Inflammatory macrophage (primary cell): ENCODE data around the gene ELOB.

Experiments
- DNase-seq, 2 donors: peaks; one replicate each; pipeline ENCODE4 v3.0.0-alpha.2; 2020 to 2022
- total RNA-seq, 18 experiments: gene quantifications; one replicate each; lab custom pipeline; 2026; ENCODE audit warnings: mixed read lengths in 6 of 18, inconsistent platforms in 2 of 18; lab: John Stamatoyannopoulos, UW

Gene ELOB
- 79.5 to 241 (median 157) reads per million in 18 experiments for total RNA-seq

GRCh38 chr16:2777231-2777902, at the start of gene ELOB:
Gene ELOB, minus strand, starts transcription at chr16:2777280. Its CDS starts 41 bp downstream, at chr16:2777239.
- peak; percentile 82 to 91 for DNase-seq

DNA sequence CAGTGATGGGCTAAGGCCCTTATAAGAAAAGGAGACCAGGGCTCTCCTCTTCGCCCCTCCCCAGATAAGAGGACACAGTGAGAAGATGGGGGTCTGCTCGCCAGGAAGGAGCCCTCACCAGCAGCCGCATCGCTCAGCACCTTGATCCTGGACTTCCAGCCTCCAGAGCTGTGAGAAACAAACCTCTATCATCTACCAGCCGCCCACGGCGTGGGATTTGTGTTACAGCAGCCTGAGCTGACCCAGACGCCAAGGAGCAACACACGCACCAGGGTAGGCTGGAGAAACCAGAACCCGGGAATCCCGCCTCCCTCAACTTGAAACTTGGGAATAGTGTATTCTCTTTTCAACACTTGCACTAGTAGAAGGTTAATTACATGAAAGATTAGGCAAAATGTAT, 48.8 kb upstream of the ELOB start:
- DNase-seq: no peak

DNA sequence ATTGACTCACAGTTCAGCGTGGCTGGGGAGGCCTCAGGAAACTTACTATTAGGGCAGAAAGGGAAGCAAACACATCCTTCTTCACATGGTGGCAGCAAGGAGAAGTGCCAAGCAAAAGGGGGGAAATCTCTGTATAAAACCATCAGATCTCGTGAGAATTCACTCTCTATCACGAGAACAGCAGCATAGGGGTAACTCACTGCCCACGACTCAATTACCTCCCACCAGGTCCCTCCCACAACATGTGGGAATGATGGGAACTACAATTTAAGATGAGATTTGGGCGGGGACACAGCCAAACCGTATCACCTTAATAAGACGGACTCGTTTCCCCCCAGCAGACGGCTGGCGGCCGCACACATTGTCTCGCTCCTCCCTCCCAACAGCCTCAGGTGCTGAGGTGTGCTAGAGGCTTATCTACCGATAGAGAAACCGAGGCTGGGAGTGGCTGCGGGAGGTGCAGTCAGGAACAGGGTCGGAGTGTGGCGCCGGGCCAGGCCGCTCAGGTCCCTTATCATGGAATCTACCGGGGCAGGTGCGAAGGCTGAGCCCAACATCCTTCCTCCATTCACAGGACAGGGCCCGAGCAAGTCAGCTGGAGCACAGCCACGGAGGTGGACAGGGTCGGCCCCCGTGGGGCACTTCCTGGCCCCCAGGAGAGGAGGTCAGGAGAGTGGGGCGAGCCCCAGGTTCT, 48.1 kb upstream of the ELOB start:
- DNase-seq: no peak

GRCh38 chr16:2824626-2825025, 47.5 kb upstream of the ELOB start:
- DNase-seq: no peak

- peak; percentile 27 to 55 for DNase-seq
These were observed 45.4 kb upstream of the ELOB start for GRCh38 chr16:2822496-2822895.

- DNase-seq: no peak
These were observed 45.0 kb upstream of the ELOB start for GRCh38 chr16:2822158-2822495.

GRCh38 chr16:2821487-2822157, 44.5 kb upstream of the ELOB start:
- no peak for DNase-seq

DNA sequence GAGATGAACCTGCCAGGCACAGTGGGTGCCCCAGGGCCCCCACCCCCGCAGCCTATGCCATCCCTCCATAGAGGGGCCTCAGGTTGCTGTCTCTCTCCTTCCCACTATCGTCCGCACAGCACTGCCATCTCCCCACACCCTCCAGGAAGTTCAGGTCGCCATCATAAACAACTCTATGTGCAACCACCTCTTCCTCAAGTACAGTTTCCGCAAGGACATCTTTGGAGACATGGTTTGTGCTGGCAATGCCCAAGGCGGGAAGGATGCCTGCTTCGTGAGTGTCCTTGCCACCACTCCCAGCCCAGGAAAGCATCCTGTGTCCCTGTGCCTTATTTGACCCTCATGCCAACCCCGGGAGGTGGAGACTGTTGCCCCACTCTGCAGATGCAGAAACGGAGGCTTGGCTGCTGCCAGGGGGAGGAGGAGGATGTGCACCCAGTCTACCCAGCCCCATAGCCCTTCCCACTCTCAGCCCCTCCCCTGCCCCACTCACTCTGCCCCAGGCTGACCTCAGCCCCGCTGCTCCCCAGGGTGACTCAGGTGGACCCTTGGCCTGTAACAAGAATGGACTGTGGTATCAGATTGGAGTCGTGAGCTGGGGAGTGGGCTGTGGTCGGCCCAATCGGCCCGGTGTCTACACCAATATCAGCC, 43.9 kb upstream of the ELOB start:
- no peak for DNase-seq

- DNase-seq: no peak
These were observed 43.1 kb upstream of the ELOB start for GRCh38 chr16:2819939-2820835.

- no peak for DNase-seq
These were observed 42.3 kb upstream of the ELOB start for GRCh38 chr16:2819179-2819938.

DNA sequence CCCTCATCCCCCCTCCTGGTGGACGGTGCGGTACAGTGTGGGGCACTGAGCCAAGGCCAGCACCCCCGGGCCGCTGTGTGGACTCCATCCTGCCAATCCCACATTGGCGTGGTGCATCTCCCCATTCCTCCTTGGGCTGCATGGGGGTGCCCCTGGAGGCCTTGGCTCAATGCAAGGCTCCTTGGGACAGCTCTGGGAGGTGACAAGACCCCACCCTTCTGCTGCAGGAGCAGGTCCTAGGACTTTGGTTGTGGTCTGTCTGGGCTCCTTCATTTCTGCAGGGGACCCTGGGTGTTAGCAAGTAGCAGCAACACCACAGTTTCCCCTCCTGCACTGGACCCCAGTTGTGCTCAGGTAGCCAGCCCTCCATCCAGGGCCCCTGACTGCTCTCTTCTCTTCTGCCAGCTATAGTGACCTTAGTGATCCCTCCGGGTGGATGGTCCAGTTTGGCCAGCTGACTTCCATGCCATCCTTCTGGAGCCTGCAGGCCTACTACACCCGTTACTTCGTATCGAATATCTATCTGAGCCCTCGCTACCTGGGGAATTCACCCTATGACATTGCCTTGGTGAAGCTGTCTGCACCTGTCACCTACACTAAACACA, 41.3 kb upstream of the ELOB start:
- no peak for DNase-seq

DNA sequence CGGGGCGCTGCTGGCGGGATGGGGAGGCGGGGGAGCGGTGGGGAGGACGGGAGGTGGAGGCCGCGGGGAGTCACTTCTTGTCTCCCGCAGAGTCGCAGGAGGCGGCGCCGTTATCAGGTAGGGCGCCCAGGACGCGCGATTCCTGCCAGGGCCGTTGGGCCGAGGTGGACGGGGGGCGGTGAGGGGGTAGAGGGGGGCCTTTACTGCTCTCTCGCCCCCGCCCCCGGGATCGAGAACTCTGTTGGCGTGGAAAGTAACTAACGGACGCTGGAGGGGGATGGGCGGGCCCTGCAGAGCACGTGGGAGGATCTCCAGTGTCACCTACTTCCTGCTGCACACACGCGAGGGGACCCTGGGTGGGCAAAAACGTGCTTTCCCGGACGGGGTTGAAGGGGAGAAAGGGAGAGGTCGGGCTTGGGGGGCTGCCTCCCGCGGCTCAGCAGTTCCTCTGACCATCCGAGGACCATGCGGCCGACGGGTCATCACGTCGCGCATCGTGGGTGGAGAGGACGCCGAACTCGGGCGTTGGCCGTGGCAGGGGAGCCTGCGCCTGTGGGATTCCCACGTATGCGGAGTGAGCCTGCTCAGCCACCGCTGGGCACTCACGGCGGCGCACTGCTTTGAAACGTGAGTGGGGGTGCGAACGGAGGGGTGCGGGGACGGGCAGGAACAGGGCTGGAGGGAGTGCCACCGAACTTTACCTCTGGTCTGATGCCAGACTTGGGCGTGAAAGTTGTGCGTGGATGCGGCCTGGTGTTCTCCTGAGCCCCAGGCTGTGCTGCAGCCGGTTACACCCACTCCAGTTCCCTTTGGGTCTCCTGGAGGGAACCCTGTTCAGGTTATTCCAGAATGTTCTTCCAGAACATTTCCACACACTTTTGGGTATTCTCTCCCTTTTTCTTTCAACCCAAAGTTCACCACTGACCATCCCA, 40.5 kb upstream of the ELOB start:
- DNase-seq: peak in 1 of 2 donors; percentile 1

GRCh38 chr16:2816751-2817339, 39.8 kb upstream of the ELOB start, which contains the start of gene PRSS21:
Gene PRSS21, plus strand, starts transcription at chr16:2817237. Its CDS starts 32 bp downstream, at chr16:2817269.
- peak in 1 of 2 donors; percentile 4 for DNase-seq

DNA sequence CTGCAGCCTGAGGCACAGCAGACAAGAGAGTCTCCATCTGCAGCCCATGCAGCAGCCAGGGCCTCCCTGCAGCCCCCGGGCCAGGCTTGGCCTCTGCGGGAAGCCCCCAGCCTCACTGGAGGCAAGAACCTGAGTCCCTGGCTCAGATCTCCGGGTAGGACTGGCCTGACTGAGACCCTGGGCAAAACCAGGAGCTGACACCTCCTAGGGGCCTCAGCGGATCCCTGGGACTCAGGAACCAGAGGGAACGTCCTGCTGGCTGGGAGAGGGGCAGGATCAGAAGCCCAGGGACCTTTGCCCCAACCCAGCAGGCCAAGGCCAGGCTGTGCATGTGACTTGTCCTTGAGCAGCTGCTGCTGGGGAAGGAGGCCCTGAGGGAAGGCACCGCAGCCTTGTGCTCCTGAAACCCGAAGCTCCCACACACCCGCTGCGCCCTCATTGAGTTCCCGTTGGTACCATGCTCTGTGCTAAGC, 38.3 kb upstream of the ELOB start:
- DNase-seq: peak; percentile 12 to 79

DNA sequence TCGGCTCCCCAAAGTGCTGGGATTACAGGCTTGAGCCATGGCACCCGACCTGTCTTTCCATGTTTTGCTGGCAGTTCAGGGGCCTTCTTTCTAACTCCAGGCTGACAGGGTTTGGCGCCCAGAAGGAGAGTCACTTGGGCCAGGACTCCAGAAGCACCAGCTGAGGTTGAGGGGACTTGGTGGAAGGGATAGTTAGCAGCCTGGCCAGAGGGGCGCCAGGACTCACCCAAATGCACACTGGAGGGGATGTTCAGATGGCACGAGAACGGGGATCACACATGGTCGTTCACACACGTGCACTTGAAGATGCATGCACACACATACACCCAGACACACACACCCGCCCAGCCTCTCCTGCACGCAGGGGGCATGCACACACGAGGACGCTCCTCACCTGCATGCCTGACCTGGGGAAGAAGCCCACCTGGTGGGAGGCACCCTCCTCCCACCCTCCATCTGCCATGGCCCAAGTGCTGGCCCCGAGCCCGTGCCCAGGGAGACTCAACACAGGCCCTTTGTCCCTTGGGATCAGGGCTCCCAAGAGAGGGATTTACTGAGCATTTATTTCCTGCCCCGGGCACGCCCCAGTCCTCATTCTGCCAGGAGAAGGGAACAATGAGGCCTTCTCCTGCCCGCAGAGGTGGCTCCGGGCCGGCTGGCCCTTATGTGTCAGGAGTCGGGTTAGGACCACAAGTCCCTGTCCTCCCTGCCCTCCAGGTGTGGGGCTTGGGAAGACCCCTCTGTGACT, 37.6 kb upstream of the ELOB start:
- no peak for DNase-seq

- peak in 1 of 2 donors; percentile 37 for DNase-seq
These were observed 36.7 kb upstream of the ELOB start for GRCh38 chr16:2813771-2814221.

- no peak for DNase-seq
These were observed 34.8 kb upstream of the ELOB start for GRCh38 chr16:2811703-2812471.
